ENCODE results near the gene CRYM.

DNA sequence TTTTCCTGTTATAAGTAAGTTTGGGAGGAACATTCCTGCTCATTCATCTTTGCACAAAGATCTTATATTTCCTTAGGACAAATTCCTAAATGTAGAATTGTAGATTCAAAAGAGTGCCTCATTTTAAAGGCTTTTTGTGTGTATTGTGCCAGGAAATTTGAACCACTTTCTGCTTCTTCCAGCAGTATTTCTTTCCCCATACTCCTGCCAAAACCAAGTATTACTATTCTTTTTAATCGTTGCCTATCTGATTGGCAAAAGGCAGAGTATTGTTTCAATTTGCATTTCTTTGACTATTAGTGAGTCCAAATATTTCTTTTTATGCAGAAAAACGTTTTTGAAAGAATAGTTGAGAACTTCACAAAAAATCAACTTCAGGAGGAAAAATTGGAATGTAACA lies 35.3 kb downstream of the CRYM start:
- TF ChIP-seq, protein P1, sequence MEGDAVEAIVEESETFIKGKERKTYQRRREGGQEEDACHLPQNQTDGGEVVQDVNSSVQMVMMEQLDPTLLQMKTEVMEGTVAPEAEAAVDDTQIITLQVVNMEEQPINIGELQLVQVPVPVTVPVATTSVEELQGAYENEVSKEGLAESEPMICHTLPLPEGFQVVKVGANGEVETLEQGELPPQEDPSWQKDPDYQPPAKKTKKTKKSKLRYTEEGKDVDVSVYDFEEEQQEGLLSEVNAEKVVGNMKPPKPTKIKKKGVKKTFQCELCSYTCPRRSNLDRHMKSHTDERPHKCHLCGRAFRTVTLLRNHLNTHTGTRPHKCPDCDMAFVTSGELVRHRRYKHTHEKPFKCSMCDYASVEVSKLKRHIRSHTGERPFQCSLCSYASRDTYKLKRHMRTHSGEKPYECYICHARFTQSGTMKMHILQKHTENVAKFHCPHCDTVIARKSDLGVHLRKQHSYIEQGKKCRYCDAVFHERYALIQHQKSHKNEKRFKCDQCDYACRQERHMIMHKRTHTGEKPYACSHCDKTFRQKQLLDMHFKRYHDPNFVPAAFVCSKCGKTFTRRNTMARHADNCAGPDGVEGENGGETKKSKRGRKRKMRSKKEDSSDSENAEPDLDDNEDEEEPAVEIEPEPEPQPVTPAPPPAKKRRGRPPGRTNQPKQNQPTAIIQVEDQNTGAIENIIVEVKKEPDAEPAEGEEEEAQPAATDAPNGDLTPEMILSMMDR (IDR thresholded peaks at IDR 0.05; ENCODE audit: low read depth, low read length, missing input control), result no peak
- TF ChIP-seq, protein P2, sequence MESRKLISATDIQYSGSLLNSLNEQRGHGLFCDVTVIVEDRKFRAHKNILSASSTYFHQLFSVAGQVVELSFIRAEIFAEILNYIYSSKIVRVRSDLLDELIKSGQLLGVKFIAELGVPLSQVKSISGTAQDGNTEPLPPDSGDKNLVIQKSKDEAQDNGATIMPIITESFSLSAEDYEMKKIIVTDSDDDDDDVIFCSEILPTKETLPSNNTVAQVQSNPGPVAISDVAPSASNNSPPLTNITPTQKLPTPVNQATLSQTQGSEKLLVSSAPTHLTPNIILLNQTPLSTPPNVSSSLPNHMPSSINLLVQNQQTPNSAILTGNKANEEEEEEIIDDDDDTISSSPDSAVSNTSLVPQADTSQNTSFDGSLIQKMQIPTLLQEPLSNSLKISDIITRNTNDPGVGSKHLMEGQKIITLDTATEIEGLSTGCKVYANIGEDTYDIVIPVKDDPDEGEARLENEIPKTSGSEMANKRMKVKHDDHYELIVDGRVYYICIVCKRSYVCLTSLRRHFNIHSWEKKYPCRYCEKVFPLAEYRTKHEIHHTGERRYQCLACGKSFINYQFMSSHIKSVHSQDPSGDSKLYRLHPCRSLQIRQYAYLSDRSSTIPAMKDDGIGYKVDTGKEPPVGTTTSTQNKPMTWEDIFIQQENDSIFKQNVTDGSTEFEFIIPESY (IDR thresholded peaks at IDR 0.05), result no peak
- TF ChIP-seq, protein P3, sequence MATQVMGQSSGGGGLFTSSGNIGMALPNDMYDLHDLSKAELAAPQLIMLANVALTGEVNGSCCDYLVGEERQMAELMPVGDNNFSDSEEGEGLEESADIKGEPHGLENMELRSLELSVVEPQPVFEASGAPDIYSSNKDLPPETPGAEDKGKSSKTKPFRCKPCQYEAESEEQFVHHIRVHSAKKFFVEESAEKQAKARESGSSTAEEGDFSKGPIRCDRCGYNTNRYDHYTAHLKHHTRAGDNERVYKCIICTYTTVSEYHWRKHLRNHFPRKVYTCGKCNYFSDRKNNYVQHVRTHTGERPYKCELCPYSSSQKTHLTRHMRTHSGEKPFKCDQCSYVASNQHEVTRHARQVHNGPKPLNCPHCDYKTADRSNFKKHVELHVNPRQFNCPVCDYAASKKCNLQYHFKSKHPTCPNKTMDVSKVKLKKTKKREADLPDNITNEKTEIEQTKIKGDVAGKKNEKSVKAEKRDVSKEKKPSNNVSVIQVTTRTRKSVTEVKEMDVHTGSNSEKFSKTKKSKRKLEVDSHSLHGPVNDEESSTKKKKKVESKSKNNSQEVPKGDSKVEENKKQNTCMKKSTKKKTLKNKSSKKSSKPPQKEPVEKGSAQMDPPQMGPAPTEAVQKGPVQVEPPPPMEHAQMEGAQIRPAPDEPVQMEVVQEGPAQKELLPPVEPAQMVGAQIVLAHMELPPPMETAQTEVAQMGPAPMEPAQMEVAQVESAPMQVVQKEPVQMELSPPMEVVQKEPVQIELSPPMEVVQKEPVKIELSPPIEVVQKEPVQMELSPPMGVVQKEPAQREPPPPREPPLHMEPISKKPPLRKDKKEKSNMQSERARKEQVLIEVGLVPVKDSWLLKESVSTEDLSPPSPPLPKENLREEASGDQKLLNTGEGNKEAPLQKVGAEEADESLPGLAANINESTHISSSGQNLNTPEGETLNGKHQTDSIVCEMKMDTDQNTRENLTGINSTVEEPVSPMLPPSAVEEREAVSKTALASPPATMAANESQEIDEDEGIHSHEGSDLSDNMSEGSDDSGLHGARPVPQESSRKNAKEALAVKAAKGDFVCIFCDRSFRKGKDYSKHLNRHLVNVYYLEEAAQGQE (IDR thresholded peaks at IDR 0.05), result no peak
- TF ChIP-seq EGR1 (IDR thresholded peaks at IDR 0.05; ENCODE audit: low read depth in 2 of 2) (no peak), SP1 (IDR thresholded peaks at IDR 0.05) (no peak), JUND (IDR thresholded peaks at IDR 0.05) (no peak), RXRA (IDR thresholded peaks at IDR 0.05) (no peak), TAF1 (conservative IDR thresholded peaks at IDR 0.05) (no peak), NR2F2 (IDR thresholded peaks at IDR 0.05) (no peak), YY1 (IDR thresholded peaks at IDR 0.05) (no peak), RAD21 (IDR thresholded peaks at IDR 0.05) (no peak)

All from liver (tissue), 3 donors.